ENCODE results near the gene BCL2L13.
"Not testable (repeated sequence)": the region's sequence is repeated elsewhere in the genome, so short reads cannot be mapped to it uniquely, and the experiment has no call there.

The BCL2L13 gene

DNA sequence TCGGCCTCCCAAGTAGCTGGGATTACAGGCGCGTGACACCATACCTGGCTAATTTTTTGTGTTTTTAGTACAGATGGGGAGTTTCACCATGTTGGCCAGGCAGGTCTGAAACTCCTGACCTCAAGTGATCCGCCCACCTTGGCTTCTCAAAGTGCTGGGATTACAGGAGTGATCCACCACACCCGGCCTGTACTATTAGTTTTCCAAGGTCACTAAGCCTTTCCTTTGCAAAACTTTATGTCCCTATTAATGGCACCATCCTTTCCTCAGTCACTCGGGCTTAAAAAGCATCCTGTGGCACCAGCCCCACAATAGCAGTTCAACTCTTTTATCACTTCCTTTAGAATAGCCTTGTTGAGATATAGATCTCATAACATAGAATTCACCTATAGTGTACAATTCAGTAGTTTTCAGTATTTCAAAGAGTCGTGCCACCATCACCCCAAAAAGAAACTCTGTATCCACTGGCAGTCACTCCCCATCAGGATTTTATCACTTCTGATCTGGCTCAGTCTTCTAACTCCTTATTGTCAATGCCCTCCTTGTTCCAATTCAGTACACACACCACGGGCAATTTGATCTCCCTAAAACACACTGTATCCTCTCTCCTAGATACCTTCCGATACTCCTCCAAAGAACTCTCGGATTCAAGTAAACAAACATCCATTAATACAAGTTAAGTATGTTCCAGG is 921 bp upstream of the BCL2L13 start:
- Histone ChIP-seq H3K27ac (replicated peaks) (peak overlapping the region; percentile 98), H3K27me3 (ENCODE audit: insufficient read depth, poor library complexity, severe bottlenecking) (no peaks in the 10 kb centered on the region), H3K4me3 (replicated peaks; ENCODE audit: insufficient read depth, low read length) (peak overlapping the region; percentile 73)
- no peak for DNase-seq (ENCODE audit: low read depth in 1 of 2, low spot score in 1 of 2)
- no peak for TF ChIP-seq POLR2AphosphoS5 (IDR thresholded peaks at IDR 0.05; ENCODE audit: low read depth)
- TF ChIP-seq, protein P1, sequence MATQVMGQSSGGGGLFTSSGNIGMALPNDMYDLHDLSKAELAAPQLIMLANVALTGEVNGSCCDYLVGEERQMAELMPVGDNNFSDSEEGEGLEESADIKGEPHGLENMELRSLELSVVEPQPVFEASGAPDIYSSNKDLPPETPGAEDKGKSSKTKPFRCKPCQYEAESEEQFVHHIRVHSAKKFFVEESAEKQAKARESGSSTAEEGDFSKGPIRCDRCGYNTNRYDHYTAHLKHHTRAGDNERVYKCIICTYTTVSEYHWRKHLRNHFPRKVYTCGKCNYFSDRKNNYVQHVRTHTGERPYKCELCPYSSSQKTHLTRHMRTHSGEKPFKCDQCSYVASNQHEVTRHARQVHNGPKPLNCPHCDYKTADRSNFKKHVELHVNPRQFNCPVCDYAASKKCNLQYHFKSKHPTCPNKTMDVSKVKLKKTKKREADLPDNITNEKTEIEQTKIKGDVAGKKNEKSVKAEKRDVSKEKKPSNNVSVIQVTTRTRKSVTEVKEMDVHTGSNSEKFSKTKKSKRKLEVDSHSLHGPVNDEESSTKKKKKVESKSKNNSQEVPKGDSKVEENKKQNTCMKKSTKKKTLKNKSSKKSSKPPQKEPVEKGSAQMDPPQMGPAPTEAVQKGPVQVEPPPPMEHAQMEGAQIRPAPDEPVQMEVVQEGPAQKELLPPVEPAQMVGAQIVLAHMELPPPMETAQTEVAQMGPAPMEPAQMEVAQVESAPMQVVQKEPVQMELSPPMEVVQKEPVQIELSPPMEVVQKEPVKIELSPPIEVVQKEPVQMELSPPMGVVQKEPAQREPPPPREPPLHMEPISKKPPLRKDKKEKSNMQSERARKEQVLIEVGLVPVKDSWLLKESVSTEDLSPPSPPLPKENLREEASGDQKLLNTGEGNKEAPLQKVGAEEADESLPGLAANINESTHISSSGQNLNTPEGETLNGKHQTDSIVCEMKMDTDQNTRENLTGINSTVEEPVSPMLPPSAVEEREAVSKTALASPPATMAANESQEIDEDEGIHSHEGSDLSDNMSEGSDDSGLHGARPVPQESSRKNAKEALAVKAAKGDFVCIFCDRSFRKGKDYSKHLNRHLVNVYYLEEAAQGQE (IDR thresholded peaks at IDR 0.05; ENCODE audit: insufficient replicate concordance, low read depth) = no peak
- TF ChIP-seq GABPA (IDR thresholded peaks at IDR 0.05; ENCODE audit: low read depth) = no peak
- no peak for TF ChIP-seq SPI1 (IDR thresholded peaks at IDR 0.05; ENCODE audit: borderline replicate concordance, low read depth)
- TF ChIP-seq, protein P2, sequence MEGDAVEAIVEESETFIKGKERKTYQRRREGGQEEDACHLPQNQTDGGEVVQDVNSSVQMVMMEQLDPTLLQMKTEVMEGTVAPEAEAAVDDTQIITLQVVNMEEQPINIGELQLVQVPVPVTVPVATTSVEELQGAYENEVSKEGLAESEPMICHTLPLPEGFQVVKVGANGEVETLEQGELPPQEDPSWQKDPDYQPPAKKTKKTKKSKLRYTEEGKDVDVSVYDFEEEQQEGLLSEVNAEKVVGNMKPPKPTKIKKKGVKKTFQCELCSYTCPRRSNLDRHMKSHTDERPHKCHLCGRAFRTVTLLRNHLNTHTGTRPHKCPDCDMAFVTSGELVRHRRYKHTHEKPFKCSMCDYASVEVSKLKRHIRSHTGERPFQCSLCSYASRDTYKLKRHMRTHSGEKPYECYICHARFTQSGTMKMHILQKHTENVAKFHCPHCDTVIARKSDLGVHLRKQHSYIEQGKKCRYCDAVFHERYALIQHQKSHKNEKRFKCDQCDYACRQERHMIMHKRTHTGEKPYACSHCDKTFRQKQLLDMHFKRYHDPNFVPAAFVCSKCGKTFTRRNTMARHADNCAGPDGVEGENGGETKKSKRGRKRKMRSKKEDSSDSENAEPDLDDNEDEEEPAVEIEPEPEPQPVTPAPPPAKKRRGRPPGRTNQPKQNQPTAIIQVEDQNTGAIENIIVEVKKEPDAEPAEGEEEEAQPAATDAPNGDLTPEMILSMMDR (IDR thresholded peaks at IDR 0.05; ENCODE audit: insufficient read depth, low read length) = no peak

DNA sequence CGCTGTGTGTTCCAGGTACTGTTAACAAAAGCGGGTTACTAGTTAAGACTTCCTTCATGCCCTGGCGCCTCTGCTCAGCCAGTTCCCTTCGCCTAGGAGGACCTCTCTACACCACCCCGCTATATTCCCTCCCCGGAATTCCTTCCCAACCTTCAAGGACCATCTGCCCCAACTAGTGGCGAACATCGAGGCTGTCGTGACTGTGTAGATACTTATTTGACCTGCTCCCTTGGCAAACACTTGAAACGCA is 450 bp upstream of the BCL2L13 start:
- H3K4me3 ChIP-seq (replicated peaks; ENCODE audit: insufficient read depth, low read length) = peak overlapping the region; percentile 73
- DNase-seq (ENCODE audit: low read depth in 1 of 2, low spot score in 1 of 2) = no peak
- TF ChIP-seq POLR2AphosphoS5 (IDR thresholded peaks at IDR 0.05; ENCODE audit: low read depth) = no peak
- 0 out of 2 replicates have a peak, but pooled peaks have one; percentile 8 for TF ChIP-seq SPI1 (IDR thresholded peaks at IDR 0.05; ENCODE audit: borderline replicate concordance, low read depth)
- H3K27ac ChIP-seq (replicated peaks) = peak overlapping the region; percentile 98
- H3K27me3 ChIP-seq (ENCODE audit: insufficient read depth, poor library complexity, severe bottlenecking) = no peaks in the 10 kb centered on the region

DNA sequence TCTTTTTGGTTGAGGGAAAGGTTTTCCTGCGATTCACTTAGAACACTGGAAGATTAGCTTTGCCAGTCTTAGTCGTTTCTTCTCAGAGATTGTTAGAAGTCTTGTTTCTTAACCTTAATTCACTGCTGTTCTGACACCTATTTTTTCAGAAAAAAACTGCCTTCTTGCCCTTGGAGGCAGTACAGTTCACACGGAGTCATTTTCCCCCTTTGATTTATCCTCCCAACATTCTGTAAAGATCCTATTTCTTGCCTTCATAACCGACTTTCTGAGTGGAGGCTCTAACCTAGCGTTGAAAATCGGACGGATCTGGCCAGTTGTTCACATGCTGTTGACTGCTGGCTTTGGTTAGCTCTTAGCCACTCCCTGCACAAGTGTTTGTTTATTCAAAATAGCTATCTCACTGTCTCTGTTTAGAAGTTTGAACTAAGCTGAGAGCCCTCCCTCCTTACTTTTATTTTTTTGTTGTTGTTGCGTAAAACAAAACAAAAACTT is 737 bp downstream of the BCL2L13 start:
- Histone ChIP-seq H3K4me3 (replicated peaks; ENCODE audit: insufficient read depth, low read length) (peak overlapping the region; percentile 73), H3K27ac (replicated peaks) (peak overlapping the region; percentile 98), H3K27me3 (ENCODE audit: insufficient read depth, poor library complexity, severe bottlenecking) (no peaks in the 10 kb centered on the region)
- DNase-seq (ENCODE audit: low read depth in 1 of 2, low spot score in 1 of 2) = peak in 1 of 2 experiments; percentile 24
- no peak for TF ChIP-seq POLR2AphosphoS5 (IDR thresholded peaks at IDR 0.05; ENCODE audit: low read depth)
- TF ChIP-seq, protein P2 (IDR thresholded peaks at IDR 0.05; ENCODE audit: insufficient read depth, low read length) = no peak
- TF ChIP-seq SPI1 (IDR thresholded peaks at IDR 0.05; ENCODE audit: borderline replicate concordance, low read depth) = no peak
- no peak for TF ChIP-seq GABPA (IDR thresholded peaks at IDR 0.05; ENCODE audit: low read depth)
- TF ChIP-seq, protein P1 (IDR thresholded peaks at IDR 0.05; ENCODE audit: insufficient replicate concordance, low read depth) = no peak

DNA sequence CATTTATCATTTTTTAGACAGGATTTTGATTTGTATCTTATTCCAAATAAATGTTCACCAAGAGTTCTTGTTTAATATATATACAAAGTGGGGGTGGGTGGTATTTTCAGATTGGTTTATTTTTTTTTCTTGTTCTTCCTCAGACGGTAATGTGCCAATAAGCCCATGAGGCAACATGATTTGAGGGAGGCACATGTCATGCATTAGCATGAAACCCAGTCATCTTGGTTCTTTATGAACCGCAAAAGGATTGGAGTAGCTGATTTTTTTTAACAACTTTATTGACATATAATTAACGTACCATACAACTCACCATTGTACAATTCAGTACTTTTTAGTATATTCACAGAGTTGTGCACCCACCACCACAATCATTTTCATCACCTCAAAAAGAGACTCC is 2.7 kb downstream of the BCL2L13 start:
- Histone ChIP-seq H3K27ac (replicated peaks) (no peak overlapping the region), H3K4me3 (replicated peaks; ENCODE audit: insufficient read depth, low read length) (no peak overlapping the region), H3K27me3 (ENCODE audit: insufficient read depth, poor library complexity, severe bottlenecking) (no peaks in the 10 kb centered on the region)
- DNase-seq (ENCODE audit: low read depth in 1 of 2, low spot score in 1 of 2) = no peak
- TF ChIP-seq, protein P1 (IDR thresholded peaks at IDR 0.05; ENCODE audit: insufficient replicate concordance, low read depth) = no peak
- TF ChIP-seq, protein P2 (IDR thresholded peaks at IDR 0.05; ENCODE audit: insufficient read depth, low read length) = no peak
- no peak for TF ChIP-seq GABPA (IDR thresholded peaks at IDR 0.05; ENCODE audit: low read depth)
- TF ChIP-seq SPI1 (IDR thresholded peaks at IDR 0.05; ENCODE audit: borderline replicate concordance, low read depth) = no peak
- TF ChIP-seq POLR2AphosphoS5 (IDR thresholded peaks at IDR 0.05; ENCODE audit: low read depth) = no peak

DNA sequence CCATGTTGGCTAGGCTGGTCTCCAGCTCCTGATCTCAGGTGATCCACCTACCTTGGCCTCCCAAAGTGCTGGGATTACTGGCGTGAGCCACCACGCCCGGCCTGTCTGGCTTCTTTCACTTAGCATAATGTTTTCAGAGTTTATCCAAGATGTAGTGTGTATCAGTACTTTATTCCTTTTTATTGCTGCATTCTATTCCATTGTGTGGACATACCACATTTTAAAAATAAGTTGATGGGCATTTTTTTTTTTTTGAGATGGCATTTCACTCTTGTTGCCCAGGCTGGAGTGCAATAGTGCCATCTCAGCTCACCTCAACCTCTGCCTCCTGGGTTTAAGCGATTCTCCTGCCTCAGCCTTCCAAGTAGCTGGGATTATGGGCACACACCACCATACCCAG is 3.8 kb downstream of the BCL2L13 start:
- H3K27ac ChIP-seq (replicated peaks) = peak overlapping the region; percentile 40
- H3K27me3 ChIP-seq (ENCODE audit: insufficient read depth, poor library complexity, severe bottlenecking); DNase-seq (ENCODE audit: low read depth in 1 of 2, low spot score in 1 of 2); H3K4me3 ChIP-seq (replicated peaks; ENCODE audit: insufficient read depth, low read length): not testable (repeated sequence)
